MM.1S (cell line): ENCODE data around the gene RND3.

Experiments used
- EZH2 ChIP-seq: fragments of 300-600 bp; sonication (generic); optimal IDR thresholded peaks from 2 replicates; pipeline ENCODE3; 2017; ENCODE audit warnings: low read depth, mild to moderate bottlenecking, antibody characterized with exemption, low read length, mixed read lengths
- TF ChIP-seq, protein P1 (sequence below): fragments of 300-600 bp; sonication (generic); IDR thresholded peaks from 2 replicates; pipeline ENCODE4 v1.5.1; 2016; ENCODE audit warnings: antibody characterized with exemption, low read length, mixed read lengths

DNA sequence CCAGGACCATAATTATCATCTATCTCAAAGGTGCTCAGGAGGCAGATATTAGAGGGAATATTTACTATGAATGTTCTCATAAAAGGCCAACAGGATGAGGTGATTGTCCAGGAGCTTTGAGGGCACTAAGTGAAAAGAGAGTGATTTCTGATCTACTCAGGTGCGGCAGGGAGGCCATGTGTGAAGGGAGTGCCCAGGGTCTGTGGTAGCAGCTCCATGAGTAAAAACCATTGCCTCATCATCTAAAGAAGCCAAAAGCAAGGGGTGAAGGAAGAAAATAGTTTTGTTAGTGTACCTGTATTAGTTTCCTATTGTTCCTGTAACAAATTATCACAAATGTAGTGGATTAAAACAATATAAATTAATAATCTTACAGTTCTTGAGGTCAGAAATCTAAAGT lies 22.5 kb downstream of the RND3 start:
- TF ChIP-seq, protein P1, sequence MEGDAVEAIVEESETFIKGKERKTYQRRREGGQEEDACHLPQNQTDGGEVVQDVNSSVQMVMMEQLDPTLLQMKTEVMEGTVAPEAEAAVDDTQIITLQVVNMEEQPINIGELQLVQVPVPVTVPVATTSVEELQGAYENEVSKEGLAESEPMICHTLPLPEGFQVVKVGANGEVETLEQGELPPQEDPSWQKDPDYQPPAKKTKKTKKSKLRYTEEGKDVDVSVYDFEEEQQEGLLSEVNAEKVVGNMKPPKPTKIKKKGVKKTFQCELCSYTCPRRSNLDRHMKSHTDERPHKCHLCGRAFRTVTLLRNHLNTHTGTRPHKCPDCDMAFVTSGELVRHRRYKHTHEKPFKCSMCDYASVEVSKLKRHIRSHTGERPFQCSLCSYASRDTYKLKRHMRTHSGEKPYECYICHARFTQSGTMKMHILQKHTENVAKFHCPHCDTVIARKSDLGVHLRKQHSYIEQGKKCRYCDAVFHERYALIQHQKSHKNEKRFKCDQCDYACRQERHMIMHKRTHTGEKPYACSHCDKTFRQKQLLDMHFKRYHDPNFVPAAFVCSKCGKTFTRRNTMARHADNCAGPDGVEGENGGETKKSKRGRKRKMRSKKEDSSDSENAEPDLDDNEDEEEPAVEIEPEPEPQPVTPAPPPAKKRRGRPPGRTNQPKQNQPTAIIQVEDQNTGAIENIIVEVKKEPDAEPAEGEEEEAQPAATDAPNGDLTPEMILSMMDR = no peak
- no peak for TF ChIP-seq EZH2
